ENCODE measurements around the gene KCNQ1. TPM values are rescaled to one million over a fixed set of nuclear protein-coding genes. Genes with fewer than 3 reads are reported as not detected.

The KCNQ1 gene
- polyA plus RNA-seq, 1 donor from 2014 or later = not detected

DNA sequence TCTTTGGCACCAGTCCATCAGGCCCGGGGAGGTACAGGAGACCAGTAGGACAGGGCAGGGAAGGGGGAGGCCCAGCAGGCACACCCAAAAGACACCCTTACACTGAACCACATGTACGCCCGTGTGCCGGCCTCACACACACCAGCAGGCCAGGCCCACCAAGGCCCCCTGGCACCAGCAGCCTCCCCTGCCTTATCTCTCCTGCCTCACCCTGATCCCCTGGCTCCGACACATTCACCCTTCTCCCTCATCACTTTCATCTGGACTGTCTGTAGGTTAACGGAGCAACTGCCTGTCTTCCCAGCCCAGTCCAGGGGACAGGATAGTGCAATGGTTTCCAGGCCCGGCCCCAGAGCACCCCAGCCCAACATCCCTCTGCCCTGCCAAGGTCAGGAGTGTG lies 435.8 kb downstream of the KCNQ1 start:
- no peaks in the 10 kb centered on the region for H4K20me1 ChIP-seq (ENCODE audit: insufficient read depth)
- no peaks in the 10 kb centered on the region for H3K9me2 ChIP-seq (ENCODE audit: insufficient read depth, low read length)
- H3K9me3 ChIP-seq (ENCODE audit: low read length) = no peaks in the 10 kb centered on the region
- H3K27ac ChIP-seq (ENCODE audit: low read length) = no peak overlapping the region
- no peak overlapping the region for H2AFZ ChIP-seq (ENCODE audit: low read depth, low read length)
- H3F3A ChIP-seq (ENCODE audit: insufficient read depth, low read length, poor library complexity, severe bottlenecking) = no peaks in the 10 kb centered on the region
- no peak for TF ChIP-seq EZH2 (IDR thresholded peaks at IDR 0.05; ENCODE audit: borderline replicate concordance, insufficient read depth, low read length, poor library complexity, severe bottlenecking)
- TF ChIP-seq, protein P1, sequence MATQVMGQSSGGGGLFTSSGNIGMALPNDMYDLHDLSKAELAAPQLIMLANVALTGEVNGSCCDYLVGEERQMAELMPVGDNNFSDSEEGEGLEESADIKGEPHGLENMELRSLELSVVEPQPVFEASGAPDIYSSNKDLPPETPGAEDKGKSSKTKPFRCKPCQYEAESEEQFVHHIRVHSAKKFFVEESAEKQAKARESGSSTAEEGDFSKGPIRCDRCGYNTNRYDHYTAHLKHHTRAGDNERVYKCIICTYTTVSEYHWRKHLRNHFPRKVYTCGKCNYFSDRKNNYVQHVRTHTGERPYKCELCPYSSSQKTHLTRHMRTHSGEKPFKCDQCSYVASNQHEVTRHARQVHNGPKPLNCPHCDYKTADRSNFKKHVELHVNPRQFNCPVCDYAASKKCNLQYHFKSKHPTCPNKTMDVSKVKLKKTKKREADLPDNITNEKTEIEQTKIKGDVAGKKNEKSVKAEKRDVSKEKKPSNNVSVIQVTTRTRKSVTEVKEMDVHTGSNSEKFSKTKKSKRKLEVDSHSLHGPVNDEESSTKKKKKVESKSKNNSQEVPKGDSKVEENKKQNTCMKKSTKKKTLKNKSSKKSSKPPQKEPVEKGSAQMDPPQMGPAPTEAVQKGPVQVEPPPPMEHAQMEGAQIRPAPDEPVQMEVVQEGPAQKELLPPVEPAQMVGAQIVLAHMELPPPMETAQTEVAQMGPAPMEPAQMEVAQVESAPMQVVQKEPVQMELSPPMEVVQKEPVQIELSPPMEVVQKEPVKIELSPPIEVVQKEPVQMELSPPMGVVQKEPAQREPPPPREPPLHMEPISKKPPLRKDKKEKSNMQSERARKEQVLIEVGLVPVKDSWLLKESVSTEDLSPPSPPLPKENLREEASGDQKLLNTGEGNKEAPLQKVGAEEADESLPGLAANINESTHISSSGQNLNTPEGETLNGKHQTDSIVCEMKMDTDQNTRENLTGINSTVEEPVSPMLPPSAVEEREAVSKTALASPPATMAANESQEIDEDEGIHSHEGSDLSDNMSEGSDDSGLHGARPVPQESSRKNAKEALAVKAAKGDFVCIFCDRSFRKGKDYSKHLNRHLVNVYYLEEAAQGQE (IDR thresholded peaks at IDR 0.05; ENCODE audit: borderline replicate concordance) = no peak
- TF ChIP-seq, protein P2, sequence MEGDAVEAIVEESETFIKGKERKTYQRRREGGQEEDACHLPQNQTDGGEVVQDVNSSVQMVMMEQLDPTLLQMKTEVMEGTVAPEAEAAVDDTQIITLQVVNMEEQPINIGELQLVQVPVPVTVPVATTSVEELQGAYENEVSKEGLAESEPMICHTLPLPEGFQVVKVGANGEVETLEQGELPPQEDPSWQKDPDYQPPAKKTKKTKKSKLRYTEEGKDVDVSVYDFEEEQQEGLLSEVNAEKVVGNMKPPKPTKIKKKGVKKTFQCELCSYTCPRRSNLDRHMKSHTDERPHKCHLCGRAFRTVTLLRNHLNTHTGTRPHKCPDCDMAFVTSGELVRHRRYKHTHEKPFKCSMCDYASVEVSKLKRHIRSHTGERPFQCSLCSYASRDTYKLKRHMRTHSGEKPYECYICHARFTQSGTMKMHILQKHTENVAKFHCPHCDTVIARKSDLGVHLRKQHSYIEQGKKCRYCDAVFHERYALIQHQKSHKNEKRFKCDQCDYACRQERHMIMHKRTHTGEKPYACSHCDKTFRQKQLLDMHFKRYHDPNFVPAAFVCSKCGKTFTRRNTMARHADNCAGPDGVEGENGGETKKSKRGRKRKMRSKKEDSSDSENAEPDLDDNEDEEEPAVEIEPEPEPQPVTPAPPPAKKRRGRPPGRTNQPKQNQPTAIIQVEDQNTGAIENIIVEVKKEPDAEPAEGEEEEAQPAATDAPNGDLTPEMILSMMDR (IDR thresholded peaks at IDR 0.05; ENCODE audit: poor library complexity, severe bottlenecking) = no peak
- no peak for TF ChIP-seq MXI1 (conservative IDR thresholded peaks at IDR 0.05; ENCODE audit: poor library complexity, severe bottlenecking)
- TF ChIP-seq EP300 (conservative IDR thresholded peaks at IDR 0.05; ENCODE audit: poor library complexity, severe bottlenecking) = no peak
- TF ChIP-seq POLR2AphosphoS5 (IDR thresholded peaks at IDR 0.05) = no peak
- no peak for TF ChIP-seq TAF1 (IDR thresholded peaks at IDR 0.05; ENCODE audit: low read depth)
- no peak for TF ChIP-seq SMC3 (conservative IDR thresholded peaks at IDR 0.05; ENCODE audit: poor library complexity)
- no peak for TF ChIP-seq RAD21 (conservative IDR thresholded peaks at IDR 0.05)
- no peak overlapping the region for H3K4me3 ChIP-seq (ENCODE audit: low read length)
- peaks cover 10% of the 10 kb centered on the region for H3K79me2 ChIP-seq (replicated peaks; ENCODE audit: insufficient read depth, low read length)
- no peak overlapping the region for H3K4me2 ChIP-seq (ENCODE audit: low read length)
- peaks cover 5% of the 10 kb centered on the region for H3K27me3 ChIP-seq (ENCODE audit: insufficient read depth, low read depth, low read length)
- H3K9ac ChIP-seq (ENCODE audit: low read length) = no peak overlapping the region
- H3K36me3 ChIP-seq (ENCODE audit: insufficient read depth, low read length) = no peaks in the 10 kb centered on the region

DNA sequence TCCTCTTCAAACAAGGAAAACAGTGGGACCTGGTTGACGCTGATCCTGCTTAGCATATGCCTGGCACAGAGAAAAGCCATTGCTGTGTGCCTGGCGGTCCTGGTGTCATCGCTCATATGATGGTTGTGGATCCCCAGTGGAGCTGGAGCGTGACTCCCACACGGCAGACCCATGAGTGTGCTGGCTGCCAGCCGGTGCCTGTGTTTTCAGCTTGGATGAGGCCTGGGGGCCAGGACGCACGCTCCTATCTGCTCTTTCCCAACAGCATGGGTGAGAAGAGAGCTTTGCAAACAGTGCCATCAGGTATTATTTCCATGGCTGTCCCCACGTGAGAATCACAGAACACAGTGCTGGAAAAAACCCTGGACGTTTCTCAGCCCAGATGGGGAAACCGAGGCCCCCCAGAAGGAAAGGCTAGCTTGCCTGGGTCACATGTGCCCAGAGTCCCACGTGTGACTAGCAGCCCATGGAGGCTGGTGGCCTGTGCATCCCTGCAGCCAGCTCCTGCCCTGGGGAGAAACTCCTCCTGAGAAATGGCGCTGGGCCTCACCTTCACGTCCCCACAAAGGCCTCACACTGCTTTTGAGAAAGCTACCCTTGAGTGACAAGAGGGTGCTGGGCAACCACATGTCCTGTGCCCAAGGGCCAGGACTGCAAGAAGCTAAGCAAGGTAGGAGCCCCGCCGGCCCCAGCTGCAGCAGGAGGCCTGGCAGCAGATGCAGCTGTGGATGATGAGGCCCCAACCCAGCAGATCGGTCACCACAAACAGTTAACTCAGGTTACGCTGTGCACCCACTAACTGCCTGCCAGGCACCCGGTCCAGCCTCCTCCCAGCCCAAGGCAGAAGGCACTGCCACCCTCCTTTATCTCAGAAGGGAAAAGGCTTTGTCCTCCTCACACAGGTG lies 436.5 kb downstream of the KCNQ1 start:
- Histone ChIP-seq H3K4me2 (ENCODE audit: low read length) (no peak overlapping the region), H2AFZ (ENCODE audit: low read depth, low read length) (no peak overlapping the region), H3K9ac (ENCODE audit: low read length) (no peak overlapping the region), H3K9me3 (ENCODE audit: low read length) (no peaks in the 10 kb centered on the region), H3K27me3 (ENCODE audit: insufficient read depth, low read depth, low read length) (peaks cover 5% of the 10 kb centered on the region), H3K36me3 (ENCODE audit: insufficient read depth, low read length) (no peaks in the 10 kb centered on the region), H3K27ac (ENCODE audit: low read length) (no peak overlapping the region), H3F3A (ENCODE audit: insufficient read depth, low read length, poor library complexity, severe bottlenecking) (no peaks in the 10 kb centered on the region), H3K4me3 (ENCODE audit: low read length) (no peak overlapping the region), H4K20me1 (ENCODE audit: insufficient read depth) (no peaks in the 10 kb centered on the region), H3K79me2 (replicated peaks; ENCODE audit: insufficient read depth, low read length) (peaks cover 10% of the 10 kb centered on the region), H3K9me2 (ENCODE audit: insufficient read depth, low read length) (no peaks in the 10 kb centered on the region)
- TF ChIP-seq, protein P2 (IDR thresholded peaks at IDR 0.05; ENCODE audit: poor library complexity, severe bottlenecking) = no peak
- TF ChIP-seq EP300 (conservative IDR thresholded peaks at IDR 0.05; ENCODE audit: poor library complexity, severe bottlenecking) (no peak), SMC3 (conservative IDR thresholded peaks at IDR 0.05; ENCODE audit: poor library complexity) (no peak), EZH2 (IDR thresholded peaks at IDR 0.05; ENCODE audit: borderline replicate concordance, insufficient read depth, low read length, poor library complexity, severe bottlenecking) (no peak), RAD21 (conservative IDR thresholded peaks at IDR 0.05) (no peak), MXI1 (conservative IDR thresholded peaks at IDR 0.05; ENCODE audit: poor library complexity, severe bottlenecking) (no peak), TAF1 (IDR thresholded peaks at IDR 0.05; ENCODE audit: low read depth) (no peak), POLR2AphosphoS5 (IDR thresholded peaks at IDR 0.05) (no peak)
- TF ChIP-seq, protein P1 (IDR thresholded peaks at IDR 0.05; ENCODE audit: borderline replicate concordance) = no peak

Measured in neural cell (in vitro differentiated cells).